K562 (cell line): ENCODE measurements around the gene FAM156A.
"Not testable (repeated sequence)": the region's sequence is repeated elsewhere in the genome, so short reads cannot be mapped to it uniquely, and the experiment has no call there.

ENCODE experiments used
- CCAR2 ChIP-seq: fragments of 200-400 bp; formaldehyde crosslinking; IDR thresholded peaks from 2 replicates; pipeline ENCODE4 v1.6.1; 2017; ENCODE audit warnings: mild to moderate bottlenecking, low read depth, low read length
- CREB1 ChIP-seq, 2 experiments: sonication (generic) in 1 of 2; formaldehyde crosslinking in 1 of 2; IDR thresholded peaks; 2 replicates each; pipeline versions ENCODE4 v1.6.1 to v1.8.0; 2012 to 2022; ENCODE audit warnings: inconsistent platforms in 1 of 2, mild to moderate bottlenecking in 1 of 2, missing genetic modification reagents in 1 of 2, moderate library complexity in 1 of 2
- CTCF ChIP-seq, 3 experiments: IDR thresholded peaks in 2 of 3; conservative IDR thresholded peaks in 1 of 3; 2 replicates each; pipeline ENCODE4 v1.5.1; 2011 to 2012; ENCODE audit warnings: low read length in 3 of 3, mild to moderate bottlenecking in 3 of 3, control low read depth in 2 of 3, improper control_type of control experiment in 1 of 3, inconsistent platforms in 1 of 3, low read depth in 1 of 3, mixed read lengths in 1 of 3, moderate library complexity in 1 of 3; ENCODE audit not compliant: insufficient read depth in 2 of 3
- KLF16 ChIP-seq: IDR thresholded peaks from 2 replicates; pipeline ENCODE4 v1.6.1; 2016; ENCODE audit warnings: antibody characterized with exemption
- ZFP36 ChIP-seq: fragments of 150-350 bp; IDR thresholded peaks from 2 replicates; pipeline ENCODE4 v1.6.1; 2018; ENCODE audit warnings: low read length, low read depth; ENCODE audit not compliant: partially characterized antibody
- ZNF354B ChIP-seq: fragments of 250-450 bp; sonication (Bioruptor Pico); IDR thresholded peaks from 2 replicates; pipeline ENCODE4 v1.4.0; 2020
- ZNF57 ChIP-seq: fragments of 450-650 bp; formaldehyde crosslinking; IDR thresholded peaks from 2 replicates; pipeline ENCODE4 v1.4.0; 2020; ENCODE audit warnings: mild to moderate bottlenecking, moderate library complexity
- TF ChIP-seq, protein P1 (sequence below): sonication (generic); formaldehyde crosslinking; IDR thresholded peaks from 2 replicates; pipeline ENCODE4 v1.5.0; 2020; ENCODE audit warnings: missing genetic modification reagents
- TF ChIP-seq, protein P2 (sequence below), 2 experiments: fragments of 450-650 bp in 1 of 2; sonication (generic) in 1 of 2; formaldehyde crosslinking in 1 of 2; IDR thresholded peaks; 2 replicates each; pipeline versions ENCODE4 v1.7.1 to v1.9.0; 2016 to 2022; ENCODE audit warnings: inconsistent platforms in 1 of 2, mild to moderate bottlenecking in 1 of 2, missing genetic modification reagents in 1 of 2

GRCh38 chrX:52967922-52968321 lies 9.6 kb upstream of the FAM156A start:
- TF ChIP-seq, protein P1, sequence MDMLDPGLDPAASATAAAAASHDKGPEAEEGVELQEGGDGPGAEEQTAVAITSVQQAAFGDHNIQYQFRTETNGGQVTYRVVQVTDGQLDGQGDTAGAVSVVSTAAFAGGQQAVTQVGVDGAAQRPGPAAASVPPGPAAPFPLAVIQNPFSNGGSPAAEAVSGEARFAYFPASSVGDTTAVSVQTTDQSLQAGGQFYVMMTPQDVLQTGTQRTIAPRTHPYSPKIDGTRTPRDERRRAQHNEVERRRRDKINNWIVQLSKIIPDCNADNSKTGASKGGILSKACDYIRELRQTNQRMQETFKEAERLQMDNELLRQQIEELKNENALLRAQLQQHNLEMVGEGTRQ (CRISPR knock-in tag), result not testable (repeated sequence)
- TF ChIP-seq ZNF354B (CRISPR knock-in tag); ZNF57 (CRISPR knock-in tag); KLF16; ZFP36; CTCF (IDR thresholded peaks at IDR 0.05 in 2 of 3, conservative IDR thresholded peaks at IDR 0.05 in 1 of 3; ENCODE audit: insufficient read depth in 2 of 3, low read depth in 1 of 3, low read length in 3 of 3); CREB1 (IDR thresholded peaks at IDR 0.05); CREB1 (CRISPR knock-in tag; IDR thresholded peaks at IDR 0.05); CCAR2: not testable (repeated sequence)
- TF ChIP-seq, protein P2, sequence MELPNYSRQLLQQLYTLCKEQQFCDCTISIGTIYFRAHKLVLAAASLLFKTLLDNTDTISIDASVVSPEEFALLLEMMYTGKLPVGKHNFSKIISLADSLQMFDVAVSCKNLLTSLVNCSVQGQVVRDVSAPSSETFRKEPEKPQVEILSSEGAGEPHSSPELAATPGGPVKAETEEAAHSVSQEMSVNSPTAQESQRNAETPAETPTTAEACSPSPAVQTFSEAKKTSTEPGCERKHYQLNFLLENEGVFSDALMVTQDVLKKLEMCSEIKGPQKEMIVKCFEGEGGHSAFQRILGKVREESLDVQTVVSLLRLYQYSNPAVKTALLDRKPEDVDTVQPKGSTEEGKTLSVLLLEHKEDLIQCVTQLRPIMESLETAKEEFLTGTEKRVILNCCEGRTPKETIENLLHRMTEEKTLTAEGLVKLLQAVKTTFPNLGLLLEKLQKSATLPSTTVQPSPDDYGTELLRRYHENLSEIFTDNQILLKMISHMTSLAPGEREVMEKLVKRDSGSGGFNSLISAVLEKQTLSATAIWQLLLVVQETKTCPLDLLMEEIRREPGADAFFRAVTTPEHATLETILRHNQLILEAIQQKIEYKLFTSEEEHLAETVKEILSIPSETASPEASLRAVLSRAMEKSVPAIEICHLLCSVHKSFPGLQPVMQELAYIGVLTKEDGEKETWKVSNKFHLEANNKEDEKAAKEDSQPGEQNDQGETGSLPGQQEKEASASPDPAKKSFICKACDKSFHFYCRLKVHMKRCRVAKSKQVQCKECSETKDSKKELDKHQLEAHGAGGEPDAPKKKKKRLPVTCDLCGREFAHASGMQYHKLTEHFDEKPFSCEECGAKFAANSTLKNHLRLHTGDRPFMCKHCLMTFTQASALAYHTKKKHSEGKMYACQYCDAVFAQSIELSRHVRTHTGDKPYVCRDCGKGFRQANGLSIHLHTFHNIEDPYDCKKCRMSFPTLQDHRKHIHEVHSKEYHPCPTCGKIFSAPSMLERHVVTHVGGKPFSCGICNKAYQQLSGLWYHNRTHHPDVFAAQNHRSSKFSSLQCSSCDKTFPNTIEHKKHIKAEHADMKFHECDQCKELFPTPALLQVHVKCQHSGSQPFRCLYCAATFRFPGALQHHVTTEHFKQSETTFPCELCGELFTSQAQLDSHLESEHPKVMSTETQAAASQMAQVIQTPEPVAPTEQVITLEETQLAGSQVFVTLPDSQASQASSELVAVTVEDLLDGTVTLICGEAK (IDR thresholded peaks at IDR 0.05), result not testable (repeated sequence)
- TF ChIP-seq, protein P2 (CRISPR knock-in tag; IDR thresholded peaks at IDR 0.05), result not testable (repeated sequence)
